GM21576 (cell line): ENCODE measurements around the gene MSMB.
A peak's percentile ranks its signal among the peaks of the same experiment; 100 is the strongest.

ENCODE experiments used
- ATAC-seq: cut with Tn5 transposase; IDR thresholded peaks from one replicate; pipeline ENCODE4 v1.9.1; 2021; ENCODE audit warnings: mild to moderate bottlenecking, moderate library complexity; ENCODE audit not compliant: unreplicated experiment

The MSMB gene

GRCh38 chr10:46035923-46036849 is 9.9 kb downstream of the MSMB start:
- ATAC-seq = no peak

- no peak for ATAC-seq
Measured at GRCh38 chr10:46033602-46034011, 12.5 kb downstream of the MSMB start.

GRCh38 chr10:46031648-46032532 is 14.2 kb downstream of the MSMB start:
- no peak for ATAC-seq

- ATAC-seq = peak; percentile 96
Measured at GRCh38 chr10:46030091-46030937, 15.8 kb downstream of the MSMB start, which contains the start of gene NCOA4. Gene NCOA4 (minus strand): TSS chr10:46030623. CDS start chr10:46016680, 13,943 bp downstream.

GRCh38 chr10:46029461-46030030 is 16.5 kb downstream of the MSMB start:
- no peak for ATAC-seq

- peak; percentile 35 for ATAC-seq
Measured at GRCh38 chr10:46028584-46029460, 17.2 kb downstream of the MSMB start.

GRCh38 chr10:46026106-46026505 is 20.0 kb downstream of the MSMB start:
- no peak for ATAC-seq

GRCh38 chr10:46025406-46025805 is 20.7 kb downstream of the MSMB start:
- ATAC-seq = no peak

- no peak for ATAC-seq
Measured at GRCh38 chr10:46024948-46025347, 21.1 kb downstream of the MSMB start.

- ATAC-seq = peak; percentile 96
Measured at GRCh38 chr10:46022978-46023702, 22.9 kb downstream of the MSMB start.

- no peak for ATAC-seq
Measured at GRCh38 chr10:46020344-46020657, 25.8 kb downstream of the MSMB start.

GRCh38 chr10:46019569-46020343 is 26.3 kb downstream of the MSMB start:
- ATAC-seq = no peak

- no peak for ATAC-seq
Measured at GRCh38 chr10:46019177-46019528, 26.9 kb downstream of the MSMB start.

GRCh38 chr10:46018453-46019176 is 27.5 kb downstream of the MSMB start:
- no peak for ATAC-seq

GRCh38 chr10:46017733-46018132 is 28.3 kb downstream of the MSMB start:
- ATAC-seq = no peak

- ATAC-seq = no peak
Measured at GRCh38 chr10:46016811-46017210, 29.3 kb downstream of the MSMB start.

GRCh38 chr10:46016190-46016589 is 29.9 kb downstream of the MSMB start:
- ATAC-seq = no peak
